HepG2 (cell line): ENCODE results near the gene SLBP. TPM values are rescaled to one million over a fixed set of nuclear protein-coding genes. Genes with fewer than 3 reads are reported as not detected.
A peak's percentile ranks its signal among the peaks of the same experiment; 100 is the strongest.

ENCODE experiments used
- AHR ChIP-seq: IDR thresholded peaks from 2 replicates; pipeline ENCODE4 v1.6.1; 2018; ENCODE audit warnings: missing genetic modification reagents, missing compliant biosample characterization
- GPN1 ChIP-seq: sonication (generic); formaldehyde crosslinking; IDR thresholded peaks from 2 replicates; pipeline ENCODE4 v1.5.1; 2020; ENCODE audit warnings: missing genetic modification reagents, borderline replicate concordance
- HDAC1 ChIP-seq: sonication (generic); formaldehyde crosslinking; IDR thresholded peaks from 2 replicates; pipeline ENCODE4 v1.5.1; 2020; ENCODE audit warnings: mild to moderate bottlenecking, missing genetic modification reagents
- KAT8 ChIP-seq: IDR thresholded peaks from 2 replicates; pipeline ENCODE4 v1.6.1; 2016; ENCODE audit warnings: missing genetic modification reagents, missing compliant biosample characterization
- MIER3 ChIP-seq: IDR thresholded peaks from 2 replicates; pipeline ENCODE4 v1.6.1; 2016; ENCODE audit warnings: missing compliant biosample characterization, borderline replicate concordance
- SALL1 ChIP-seq: sonication (generic); formaldehyde crosslinking; IDR thresholded peaks from 2 replicates; pipeline ENCODE4 v1.8.0; 2022; ENCODE audit warnings: mild to moderate bottlenecking, missing genetic modification reagents
- SPEN ChIP-seq: sonication (generic); formaldehyde crosslinking; IDR thresholded peaks from 2 replicates; pipeline ENCODE4 v1.5.1; 2020; ENCODE audit warnings: low read depth, mild to moderate bottlenecking, missing genetic modification reagents
- ZBTB26 ChIP-seq: IDR thresholded peaks from 2 replicates; pipeline ENCODE4 v1.6.1; 2016; ENCODE audit warnings: missing compliant biosample characterization, missing genetic modification reagents, borderline replicate concordance
- ZFP36 ChIP-seq: fragments of 150-350 bp; IDR thresholded peaks from 2 replicates; pipeline ENCODE4 v1.6.1; 2018; ENCODE audit warnings: borderline replicate concordance, low read length, low read depth; ENCODE audit not compliant: partially characterized antibody
- ZNF205 ChIP-seq: IDR thresholded peaks from 2 replicates; pipeline ENCODE4 v1.6.1; 2018; ENCODE audit warnings: missing biosample characterization, missing genetic modification reagents
- ZNF24 ChIP-seq: fragments of 450-650 bp; IDR thresholded peaks from 2 replicates; pipeline ENCODE4 v1.6.1; 2017; ENCODE audit warnings: antibody characterized with exemption, mild to moderate bottlenecking
- ZNF331 ChIP-seq: sonication (generic); formaldehyde crosslinking; IDR thresholded peaks from 2 replicates; pipeline ENCODE4 v1.4.0; 2020; ENCODE audit warnings: missing genetic modification reagents
- ZNF546 ChIP-seq: sonication (generic); formaldehyde crosslinking; conservative IDR thresholded peaks from 2 replicates; pipeline ENCODE4 v1.8.1; 2023; ENCODE audit warnings: mild to moderate bottlenecking, missing genetic modification reagents
- ZNF724P ChIP-seq: sonication (generic); formaldehyde crosslinking; IDR thresholded peaks from 2 replicates; pipeline ENCODE4 v1.8.0; 2022; ENCODE audit warnings: missing genetic modification reagents, borderline replicate concordance
- ZNF879 ChIP-seq: sonication (generic); formaldehyde crosslinking; IDR thresholded peaks from 2 replicates; pipeline ENCODE4 v1.8.1; 2023; ENCODE audit warnings: missing genetic modification reagents
- ZSCAN31 ChIP-seq: sonication (generic); formaldehyde crosslinking; IDR thresholded peaks from 2 replicates; pipeline ENCODE4 v1.5.0; 2020; ENCODE audit warnings: low read depth, mild to moderate bottlenecking, missing genetic modification reagents
- polyA plus RNA-seq, 8 experiments: library from polyadenylated mRNA; depleted of rRNA in 3 of 8; stranded (reverse) in 7 of 8; unstranded in 1 of 8; fragments of >200 nt; fragmentation: Illumina TruSeq in 4 of 8; extraction: Trizol in 4 of 8; gene quantifications; 2 replicates each; pipeline versions ENCODE4 v1.2.1 to v1.2.3, GENCODE V29; 2011 to 2016; ENCODE audit warnings: low read depth in 4 of 8, missing spikeins in 1 of 8, mixed read lengths in 1 of 8; ENCODE audit not compliant: insufficient read depth in 1 of 8
- total RNA-seq, 5 experiments: library from RNA; depleted of rRNA; stranded (reverse); fragments of >200 nt; fragmentation: Illumina TruSeq; extraction: Trizol; gene quantifications; 2 replicates each; pipeline ENCODE4 v1.2.3, GENCODE V29; 2016; ENCODE audit warnings: low read depth in 1 of 5
- TF ChIP-seq, protein P1 (sequence below): sonication (generic); formaldehyde crosslinking; IDR thresholded peaks from 2 replicates; pipeline ENCODE4 v1.8.1; 2023; ENCODE audit warnings: mild to moderate bottlenecking, missing genetic modification reagents
- TF ChIP-seq, protein P2 (sequence below): sonication (generic); formaldehyde crosslinking; conservative IDR thresholded peaks from 2 replicates; pipeline ENCODE4 v1.8.0; 2022; ENCODE audit warnings: mild to moderate bottlenecking, moderate library complexity, missing genetic modification reagents
- TF ChIP-seq, protein P3 (sequence below): sonication (generic); formaldehyde crosslinking; IDR thresholded peaks from 2 replicates; pipeline ENCODE4 v1.4.0; 2020; ENCODE audit warnings: missing genetic modification reagents, borderline replicate concordance

Gene SLBP
- total and polyA plus RNA-seq, 2 of the 13 experiments (the other 11 are each of a cell fraction or from before 2014, with no cell fraction given), result 43.9 to 104 TPM

DNA sequence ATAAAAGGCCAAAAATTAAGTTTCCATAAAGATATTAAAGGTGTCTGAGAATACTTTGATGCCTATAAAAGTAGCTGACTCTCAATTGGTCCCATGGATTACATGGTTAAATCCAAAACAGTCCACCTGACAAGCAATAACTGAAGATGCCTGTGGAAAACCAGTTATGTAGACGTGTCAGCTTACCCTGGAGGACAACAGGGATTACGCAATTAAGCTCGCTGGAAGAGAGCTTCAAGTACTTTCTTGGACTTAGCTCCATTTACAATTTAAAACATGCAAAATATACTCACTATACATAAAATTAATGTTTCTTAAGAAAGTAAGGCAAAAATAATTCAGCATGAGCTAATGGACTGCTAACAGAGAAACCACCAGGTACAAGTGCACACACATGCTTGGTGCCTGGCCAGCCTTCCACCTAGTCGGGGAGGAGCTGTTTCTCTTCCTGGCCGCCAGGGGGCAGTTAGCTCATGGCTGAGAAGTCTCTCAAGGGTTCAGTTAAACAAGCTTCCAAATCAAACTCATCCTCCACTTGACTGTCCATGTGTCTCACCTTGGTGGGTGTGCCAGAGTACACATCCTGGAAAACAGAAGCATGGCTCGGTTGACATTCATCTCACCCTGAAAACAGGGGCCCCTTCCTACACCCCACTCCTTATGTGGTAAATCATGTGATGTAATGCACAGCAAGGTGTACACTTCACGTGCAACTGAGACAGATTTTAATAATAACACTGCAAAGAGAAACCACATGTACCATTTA is 18.8 kb downstream of the SLBP start (continued):
- no peak for TF ChIP-seq ZBTB26 (CRISPR knock-in tag)
- TF ChIP-seq, protein P1, sequence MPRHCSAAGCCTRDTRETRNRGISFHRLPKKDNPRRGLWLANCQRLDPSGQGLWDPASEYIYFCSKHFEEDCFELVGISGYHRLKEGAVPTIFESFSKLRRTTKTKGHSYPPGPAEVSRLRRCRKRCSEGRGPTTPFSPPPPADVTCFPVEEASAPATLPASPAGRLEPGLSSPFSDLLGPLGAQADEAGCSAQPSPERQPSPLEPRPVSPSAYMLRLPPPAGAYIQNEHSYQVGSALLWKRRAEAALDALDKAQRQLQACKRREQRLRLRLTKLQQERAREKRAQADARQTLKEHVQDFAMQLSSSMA, result no peak
- TF ChIP-seq HDAC1 (CRISPR knock-in tag), result 0 out of 2 replicates have a peak, but pooled peaks have one; percentile 24
- TF ChIP-seq ZNF205, result peak; percentile 30; the same call in 1 of the 2 replicates
- no peak for TF ChIP-seq ZNF879 (CRISPR knock-in tag)
- TF ChIP-seq ZNF24, result no peak
- TF ChIP-seq MIER3 (CRISPR knock-in tag), result 0 out of 2 replicates have a peak, but pooled peaks have one; percentile 28
- TF ChIP-seq AHR (CRISPR knock-in tag), result 0 out of 2 replicates have a peak, but pooled peaks have one; percentile 29
- no peak for TF ChIP-seq ZSCAN31
- TF ChIP-seq, protein P2, sequence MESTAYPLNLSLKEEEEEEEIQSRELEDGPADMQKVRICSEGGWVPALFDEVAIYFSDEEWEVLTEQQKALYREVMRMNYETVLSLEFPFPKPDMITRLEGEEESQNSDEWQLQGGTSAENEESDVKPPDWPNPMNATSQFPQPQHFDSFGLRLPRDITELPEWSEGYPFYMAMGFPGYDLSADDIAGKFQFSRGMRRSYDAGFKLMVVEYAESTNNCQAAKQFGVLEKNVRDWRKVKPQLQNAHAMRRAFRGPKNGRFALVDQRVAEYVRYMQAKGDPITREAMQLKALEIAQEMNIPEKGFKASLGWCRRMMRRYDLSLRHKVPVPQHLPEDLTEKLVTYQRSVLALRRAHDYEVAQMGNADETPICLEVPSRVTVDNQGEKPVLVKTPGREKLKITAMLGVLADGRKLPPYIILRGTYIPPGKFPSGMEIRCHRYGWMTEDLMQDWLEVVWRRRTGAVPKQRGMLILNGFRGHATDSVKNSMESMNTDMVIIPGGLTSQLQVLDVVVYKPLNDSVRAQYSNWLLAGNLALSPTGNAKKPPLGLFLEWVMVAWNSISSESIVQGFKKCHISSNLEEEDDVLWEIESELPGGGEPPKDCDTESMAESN (CRISPR knock-in tag), result no peak
- TF ChIP-seq KAT8 (CRISPR knock-in tag), result 0 out of 2 replicates have a peak, but pooled peaks have one; percentile 27
- TF ChIP-seq ZNF546 (CRISPR knock-in tag), result no peak
- no peak for TF ChIP-seq GPN1
- peak; percentile 57; the same call in 1 of the 2 replicates for TF ChIP-seq ZNF331 (CRISPR knock-in tag)
- no peak for TF ChIP-seq ZNF724P (CRISPR knock-in tag)
- peak; percentile 31; the same call in 1 of the 2 replicates for TF ChIP-seq SPEN (CRISPR knock-in tag)
- peak; percentile 84 for TF ChIP-seq ZFP36
- peak; percentile 42 for TF ChIP-seq SALL1 (CRISPR knock-in tag)
- TF ChIP-seq, protein P3, sequence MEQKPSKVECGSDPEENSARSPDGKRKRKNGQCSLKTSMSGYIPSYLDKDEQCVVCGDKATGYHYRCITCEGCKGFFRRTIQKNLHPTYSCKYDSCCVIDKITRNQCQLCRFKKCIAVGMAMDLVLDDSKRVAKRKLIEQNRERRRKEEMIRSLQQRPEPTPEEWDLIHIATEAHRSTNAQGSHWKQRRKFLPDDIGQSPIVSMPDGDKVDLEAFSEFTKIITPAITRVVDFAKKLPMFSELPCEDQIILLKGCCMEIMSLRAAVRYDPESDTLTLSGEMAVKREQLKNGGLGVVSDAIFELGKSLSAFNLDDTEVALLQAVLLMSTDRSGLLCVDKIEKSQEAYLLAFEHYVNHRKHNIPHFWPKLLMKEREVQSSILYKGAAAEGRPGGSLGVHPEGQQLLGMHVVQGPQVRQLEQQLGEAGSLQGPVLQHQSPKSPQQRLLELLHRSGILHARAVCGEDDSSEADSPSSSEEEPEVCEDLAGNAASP (CRISPR knock-in tag), result 0 out of 2 replicates have a peak, but pooled peaks have one; percentile 15
